IMR-90 (cell line): Measurements from ENCODE around the gene PAMR1. TPM values are rescaled to one million over a fixed set of nuclear protein-coding genes. Genes with fewer than 3 reads are reported as not detected.

ENCODE experiments used
- ATAC-seq: fragments of 200-7000 bp; cut with Tn5 transposase; 2 replicates; pipeline ENCODE4 v1.9.1; 2020; ENCODE audit warnings: low read depth, mild to moderate bottlenecking, moderate library complexity
- BruUV-seq: library from RNA; stranded (reverse); fragments of 400-500 nt; replicated peaks from 2 replicates; lab custom pipeline; 2021; lab: Mats Ljungman, UMichigan
- CTCF ChIA-PET: fragments of 300-600 bp; formaldehyde crosslinking; extraction: SDS; loops from one replicate; lab custom pipeline; 2021; ENCODE audit warnings: antibody characterized with exemption; lab: Yijun Ruan, JAX
- POLR2A ChIA-PET: fragments of 300-600 bp; sonication (Branson Sonifier 250); formaldehyde crosslinking; loops from one replicate; lab custom pipeline; 2022; ENCODE audit warnings: antibody characterized with exemption; ENCODE audit not compliant: unreplicated experiment; lab: Charles Lee
- DNase-seq: peaks from one replicate; pipeline ENCODE4 v3.0.0; 2013
- H2AFZ ChIP-seq: replicated peaks from 2 replicates; pipeline ENCODE3; 2013; ENCODE audit warnings: low read length, mild to moderate bottlenecking; ENCODE audit not compliant: poor library complexity
- H2AK5ac ChIP-seq: 2 replicates; pipeline ENCODE4 v1.6.1; 2013; ENCODE audit warnings: low read depth, low read length, inconsistent platforms
- H2AK9ac ChIP-seq: replicated peaks from 2 replicates; pipeline ENCODE3; 2013; ENCODE audit warnings: mild to moderate bottlenecking, low read depth, low read length, moderate library complexity; ENCODE audit not compliant: poor library complexity
- H2BK120ac ChIP-seq: 2 replicates; pipeline ENCODE4 v1.6.1; 2013; ENCODE audit warnings: low read depth, low read length, inconsistent platforms
- H2BK15ac ChIP-seq: 3 replicates; pipeline ENCODE4 v1.6.1; 2013; ENCODE audit warnings: low read depth, low read length, inconsistent platforms
- H2BK20ac ChIP-seq: 2 replicates; pipeline ENCODE4 v1.6.1; 2013; ENCODE audit warnings: low read depth, mild to moderate bottlenecking, inconsistent platforms, low read length, moderate library complexity
- H2BK5ac ChIP-seq: 2 replicates; pipeline ENCODE4 v1.6.1; 2013; ENCODE audit warnings: mild to moderate bottlenecking, low read depth, low read length, inconsistent platforms; ENCODE audit not compliant: poor library complexity, severe bottlenecking
- H3K14ac ChIP-seq: replicated peaks from 2 replicates; pipeline ENCODE4 v1.6.1; 2013; ENCODE audit warnings: low read depth, low read length, inconsistent platforms
- H3K18ac ChIP-seq: 2 replicates; pipeline ENCODE4 v1.6.1; 2013; ENCODE audit warnings: low read depth, low read length, control low read depth
- H3K23ac ChIP-seq: 2 replicates; pipeline ENCODE4 v1.6.1; 2013; ENCODE audit warnings: low read depth, low read length, inconsistent platforms
- H3K27ac ChIP-seq: 2 replicates; pipeline ENCODE4 v1.5.1; 2013; ENCODE audit warnings: mild to moderate bottlenecking, control low read depth, low read length; ENCODE audit not compliant: insufficient read depth
- H3K27me3 ChIP-seq: 2 replicates; pipeline ENCODE4 v1.6.1; 2013; ENCODE audit warnings: low read length; ENCODE audit not compliant: control insufficient read depth, insufficient read depth
- H3K36me3 ChIP-seq: 2 replicates; pipeline ENCODE4 v1.6.1; 2013; ENCODE audit warnings: low read length, mixed read lengths; ENCODE audit not compliant: control insufficient read depth, insufficient read depth
- H3K4ac ChIP-seq: 2 replicates; pipeline ENCODE4 v1.6.1; 2013; ENCODE audit warnings: low read depth, low read length, inconsistent platforms
- H3K4me1 ChIP-seq: 2 replicates; pipeline ENCODE4 v1.6.1; 2013; ENCODE audit warnings: low read length, mixed read lengths; ENCODE audit not compliant: control insufficient read depth, insufficient read depth
- H3K4me2 ChIP-seq: 2 replicates; pipeline ENCODE4 v1.6.1; 2013; ENCODE audit warnings: low read depth, mild to moderate bottlenecking, control low read depth, low read length, moderate library complexity
- H3K4me3 ChIP-seq: 2 replicates; pipeline ENCODE4 v1.5.1; 2013; ENCODE audit warnings: low read depth, mild to moderate bottlenecking, control low read depth, low read length, moderate library complexity; ENCODE audit not compliant: insufficient read depth
- H3K56ac ChIP-seq: 2 replicates; pipeline ENCODE4 v1.6.1; 2013; ENCODE audit warnings: low read length, inconsistent platforms; ENCODE audit not compliant: insufficient read depth; ENCODE audit errors: extremely low read depth
- H3K79me1 ChIP-seq, 2 experiments: 2 replicates each; pipeline ENCODE4 v1.6.1; 2013; ENCODE audit warnings: low read length in 2 of 2, inconsistent platforms in 1 of 2, low read depth in 1 of 2
- H3K9ac ChIP-seq: 2 replicates; pipeline ENCODE4 v1.6.1; 2013; ENCODE audit warnings: low read depth, low read length, control low read depth
- H3K9me1 ChIP-seq: 2 replicates; pipeline ENCODE4 v1.6.1; 2013; ENCODE audit warnings: low read length, inconsistent platforms; ENCODE audit not compliant: insufficient read depth
- H3K9me3 ChIP-seq: 2 replicates; pipeline ENCODE4 v1.6.1; 2013; ENCODE audit warnings: low read length; ENCODE audit not compliant: control insufficient read depth, insufficient read depth
- H4K20me1 ChIP-seq: 2 replicates; pipeline ENCODE4 v1.6.1; 2013; ENCODE audit warnings: low read length, inconsistent platforms; ENCODE audit not compliant: insufficient read depth
- H4K5ac ChIP-seq: 2 replicates; pipeline ENCODE4 v1.6.1; 2013; ENCODE audit warnings: mild to moderate bottlenecking, low read depth, low read length, control low read depth
- H4K8ac ChIP-seq, 2 experiments: 2 replicates each; pipeline ENCODE4 v1.6.1; 2013; ENCODE audit warnings: low read depth in 2 of 2, low read length in 2 of 2, control low read depth in 1 of 2, inconsistent platforms in 1 of 2
- H4K91ac ChIP-seq: 2 replicates; pipeline ENCODE4 v1.6.1; 2013; ENCODE audit warnings: low read depth, low read length, inconsistent platforms; ENCODE audit not compliant: insufficient read depth
- CEBPB ChIP-seq: IDR thresholded peaks from 2 replicates; pipeline ENCODE4 v1.6.1; 2012; ENCODE audit warnings: low read depth, low read length, improper control_type of control experiment
- CHD1 ChIP-seq: IDR thresholded peaks from 2 replicates; pipeline ENCODE4 v1.6.1; 2012; ENCODE audit warnings: low read depth, low read length, improper control_type of control experiment
- FOS ChIP-seq: fragments of 150-350 bp; IDR thresholded peaks from 2 replicates; pipeline ENCODE4 v1.6.1; 2016; ENCODE audit warnings: low read depth, low read length
- MAZ ChIP-seq: IDR thresholded peaks from 2 replicates; pipeline ENCODE4 v1.6.1; 2012; ENCODE audit warnings: low read depth, mild to moderate bottlenecking, low read length, improper control_type of control experiment, moderate library complexity, borderline replicate concordance
- MXI1 ChIP-seq: IDR thresholded peaks from 2 replicates; pipeline ENCODE4 v1.6.1; 2012; ENCODE audit warnings: low read depth, mild to moderate bottlenecking, low read length, moderate library complexity, borderline replicate concordance
- NFE2L2 ChIP-seq: fragments of 150-350 bp; IDR thresholded peaks from 2 replicates; pipeline ENCODE4 v1.6.1; 2016; ENCODE audit warnings: low read depth, mild to moderate bottlenecking, low read length
- POLR2A ChIP-seq: IDR thresholded peaks from 2 replicates; pipeline ENCODE4 v1.6.1; 2012; ENCODE audit warnings: mild to moderate bottlenecking, low read depth, low read length
- RAD21 ChIP-seq: IDR thresholded peaks from 2 replicates; pipeline ENCODE4 v1.6.1; 2012; ENCODE audit warnings: low read length, improper control_type of control experiment
- RFX5 ChIP-seq: IDR thresholded peaks from 2 replicates; pipeline ENCODE4 v1.8.0; 2012; ENCODE audit warnings: low read depth, mild to moderate bottlenecking, low read length, moderate library complexity
- WGBS, 2 experiments: methylation state at CpG; one replicate each; pipeline versions ENCODE4 v1.1.5 to v1.1.7; 2013; ENCODE audit warnings: missing lambda C conversion rate in 2 of 2; ENCODE audit not compliant: insufficient read length in 1 of 2; ENCODE audit errors: extremely low coverage in 2 of 2; 5-methylcytosine and 5-hydroxymethylcytosine counted together
- dilution Hi-C: fragments of 300-500 bp; cut with HindIII; formaldehyde crosslinking; loops from one replicate; pipeline ENCODE4 v1.14.3; 2018; ENCODE audit warnings: low sequenced_read_pairs; ENCODE audit not compliant: unreplicated experiment
- in situ Hi-C: fragments of 300-500 bp; cut with MboI; formaldehyde crosslinking; loops from 3 replicates; pipeline ENCODE4 v1.14.3; 2019; ENCODE audit warnings: low sequenced_read_pairs, inconsistent platforms, mixed read lengths
- intact Hi-C: fragments of 100-400 bp; cut with micrococcal nuclease; formaldehyde crosslinking; loops from 2 replicates; pipeline ENCODE4 v1.10.0; 2022
- polyA plus RNA-seq, 3 experiments: library from polyadenylated mRNA; depleted of rRNA; stranded (reverse); fragments of >200 nt; gene quantifications; 2 replicates each; pipeline ENCODE4 v1.2.3, GENCODE V29; 2012; ENCODE audit warnings: low replicate concordance in 1 of 3
- total RNA-seq: library from RNA; depleted of rRNA; stranded (reverse); fragments of >200 nt; gene quantifications from 2 replicates; pipeline ENCODE4 v1.2.3, GENCODE V29; 2012
- TF ChIP-seq, protein P1 (sequence below): conservative IDR thresholded peaks from 2 replicates; pipeline ENCODE4 v1.5.1; 2012; ENCODE audit warnings: mild to moderate bottlenecking, low read depth, low read length, improper control_type of control experiment
- TF ChIP-seq, protein P2 (sequence below): fragments of 150-350 bp; IDR thresholded peaks from 2 replicates; pipeline ENCODE4 v1.6.1; 2017; ENCODE audit warnings: mild to moderate bottlenecking, antibody characterized with exemption, low read length, low read depth

The PAMR1 gene
- total and polyA plus RNA-seq, 2 of the 4 experiments (the other 2 are of a cell fraction), result 70.7 to 80.7 TPM

DNA sequence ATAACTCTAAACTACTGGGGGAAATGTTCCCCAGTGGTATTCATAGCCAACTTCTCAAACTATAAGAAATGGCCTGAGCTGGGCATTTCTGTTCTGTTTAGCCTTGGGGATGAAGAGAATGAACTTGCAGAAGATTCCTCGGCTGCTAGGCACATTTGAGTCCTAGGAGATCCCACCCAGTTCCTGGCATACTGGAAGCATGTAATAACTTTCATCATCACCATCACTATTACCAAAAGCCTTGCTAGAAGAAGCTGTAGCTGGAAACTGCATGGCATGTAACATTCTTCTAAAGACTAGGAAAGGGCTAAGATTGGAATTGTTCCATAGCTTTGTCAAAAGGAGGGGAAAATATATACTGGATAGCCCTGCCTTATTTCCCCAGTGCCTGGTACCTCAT lies 65.9 kb downstream of the PAMR1 start:
- Histone ChIP-seq H3K56ac (no peak overlapping the region), H3K23ac (no peak overlapping the region), H3K36me3 (peaks cover 28% of the 10 kb centered on the region), H2AK9ac (no peak overlapping the region), H2AFZ (no peak overlapping the region), H3K9me3 (no peaks in the 10 kb centered on the region), H3K27me3 (no peaks in the 10 kb centered on the region), H4K5ac (no peak overlapping the region), H3K18ac (no peak overlapping the region), H3K4me2 (no peak overlapping the region), H2AK5ac (no peak overlapping the region), H3K14ac (no peak overlapping the region), H3K27ac (no peak overlapping the region), H3K79me1 (no peaks in the 10 kb centered on the region), H3K9me1 (0 out of 2 replicates have a peak, but pooled peaks cover 4% of the 10 kb centered on the region), H2BK120ac (no peak overlapping the region), H3K4me3 (no peak overlapping the region), H4K91ac (no peak overlapping the region), H4K20me1 (no peaks in the 10 kb centered on the region; the same call in 1 of the 2 replicates), H4K8ac (no peak overlapping the region), H3K9ac (no peak overlapping the region), H3K4ac (no peak overlapping the region), H2BK15ac (no peak overlapping the region), H3K4me1 (no peaks in the 10 kb centered on the region; the same call in 1 of the 2 replicates), H2BK5ac (no peak overlapping the region), H2BK20ac (no peak overlapping the region)
- no peak for TF ChIP-seq FOS
- no peak for TF ChIP-seq MXI1
- no peak for TF ChIP-seq RAD21
- TF ChIP-seq, protein P1, sequence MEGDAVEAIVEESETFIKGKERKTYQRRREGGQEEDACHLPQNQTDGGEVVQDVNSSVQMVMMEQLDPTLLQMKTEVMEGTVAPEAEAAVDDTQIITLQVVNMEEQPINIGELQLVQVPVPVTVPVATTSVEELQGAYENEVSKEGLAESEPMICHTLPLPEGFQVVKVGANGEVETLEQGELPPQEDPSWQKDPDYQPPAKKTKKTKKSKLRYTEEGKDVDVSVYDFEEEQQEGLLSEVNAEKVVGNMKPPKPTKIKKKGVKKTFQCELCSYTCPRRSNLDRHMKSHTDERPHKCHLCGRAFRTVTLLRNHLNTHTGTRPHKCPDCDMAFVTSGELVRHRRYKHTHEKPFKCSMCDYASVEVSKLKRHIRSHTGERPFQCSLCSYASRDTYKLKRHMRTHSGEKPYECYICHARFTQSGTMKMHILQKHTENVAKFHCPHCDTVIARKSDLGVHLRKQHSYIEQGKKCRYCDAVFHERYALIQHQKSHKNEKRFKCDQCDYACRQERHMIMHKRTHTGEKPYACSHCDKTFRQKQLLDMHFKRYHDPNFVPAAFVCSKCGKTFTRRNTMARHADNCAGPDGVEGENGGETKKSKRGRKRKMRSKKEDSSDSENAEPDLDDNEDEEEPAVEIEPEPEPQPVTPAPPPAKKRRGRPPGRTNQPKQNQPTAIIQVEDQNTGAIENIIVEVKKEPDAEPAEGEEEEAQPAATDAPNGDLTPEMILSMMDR, result no peak
- no peak for TF ChIP-seq NFE2L2
- TF ChIP-seq POLR2A, result no peak
- TF ChIP-seq CHD1, result no peak
- TF ChIP-seq MAZ, result no peak
- TF ChIP-seq RFX5, result no peak
- TF ChIP-seq CEBPB, result no peak
- TF ChIP-seq, protein P2, sequence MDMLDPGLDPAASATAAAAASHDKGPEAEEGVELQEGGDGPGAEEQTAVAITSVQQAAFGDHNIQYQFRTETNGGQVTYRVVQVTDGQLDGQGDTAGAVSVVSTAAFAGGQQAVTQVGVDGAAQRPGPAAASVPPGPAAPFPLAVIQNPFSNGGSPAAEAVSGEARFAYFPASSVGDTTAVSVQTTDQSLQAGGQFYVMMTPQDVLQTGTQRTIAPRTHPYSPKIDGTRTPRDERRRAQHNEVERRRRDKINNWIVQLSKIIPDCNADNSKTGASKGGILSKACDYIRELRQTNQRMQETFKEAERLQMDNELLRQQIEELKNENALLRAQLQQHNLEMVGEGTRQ, result no peak
- in situ Hi-C loops, result no loop called here
- intact Hi-C loops, result no loop called here
- dilution Hi-C loops, result no loop called here
- ATAC-seq (no peak), DNase-seq (no peak)
- no TSS peak for BruUV-seq
- ChIA-PET POLR2A (interaction anchor here (0.6 kb wide), 1 partner anchor 707 kb away, joined by 3 read pairs; no protein-coding TSS in a partner anchor), CTCF (no interaction called here)
- no CpG with 5 or more reads among the region's 1 CpG for WGBS, 2 experiments
